GM20000 (cell line): ENCODE measurements around the gene KIF4A.
"Not testable (repeated sequence)": the region's sequence is repeated elsewhere in the genome, so short reads cannot be mapped to it uniquely, and the experiment has no call there.

ENCODE experiments used
- DNase-seq: peaks from one replicate; pipeline ENCODE4 v3.0.0; 2012; ENCODE audit warnings: low spot score
- TF ChIP-seq, protein P1 (sequence below): IDR thresholded peaks from 2 replicates; pipeline ENCODE4 v1.5.1; 2012; ENCODE audit warnings: mild to moderate bottlenecking, control low read depth; ENCODE audit errors: extremely low read depth, missing control alignments

KIF4A gene

DNA sequence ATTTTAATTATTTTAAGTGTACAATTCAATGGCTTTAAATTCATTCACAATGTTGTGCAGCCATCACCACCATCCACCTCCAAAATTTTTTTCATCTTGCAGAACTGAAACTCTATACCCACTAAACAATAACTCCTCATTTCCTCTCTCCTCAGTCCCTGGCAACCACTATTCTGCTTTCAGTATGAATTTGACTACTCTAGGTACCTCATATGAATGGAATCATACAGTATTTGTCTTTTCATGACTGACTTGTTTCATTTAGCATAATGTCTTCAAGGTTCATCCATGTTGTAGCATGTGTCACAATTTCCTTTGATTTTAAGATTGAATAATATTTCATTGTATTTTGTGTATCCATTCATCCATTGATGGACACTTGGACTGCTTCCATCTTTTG lies 46.9 kb downstream of the KIF4A start:
- no peak for DNase-seq
- TF ChIP-seq, protein P1, sequence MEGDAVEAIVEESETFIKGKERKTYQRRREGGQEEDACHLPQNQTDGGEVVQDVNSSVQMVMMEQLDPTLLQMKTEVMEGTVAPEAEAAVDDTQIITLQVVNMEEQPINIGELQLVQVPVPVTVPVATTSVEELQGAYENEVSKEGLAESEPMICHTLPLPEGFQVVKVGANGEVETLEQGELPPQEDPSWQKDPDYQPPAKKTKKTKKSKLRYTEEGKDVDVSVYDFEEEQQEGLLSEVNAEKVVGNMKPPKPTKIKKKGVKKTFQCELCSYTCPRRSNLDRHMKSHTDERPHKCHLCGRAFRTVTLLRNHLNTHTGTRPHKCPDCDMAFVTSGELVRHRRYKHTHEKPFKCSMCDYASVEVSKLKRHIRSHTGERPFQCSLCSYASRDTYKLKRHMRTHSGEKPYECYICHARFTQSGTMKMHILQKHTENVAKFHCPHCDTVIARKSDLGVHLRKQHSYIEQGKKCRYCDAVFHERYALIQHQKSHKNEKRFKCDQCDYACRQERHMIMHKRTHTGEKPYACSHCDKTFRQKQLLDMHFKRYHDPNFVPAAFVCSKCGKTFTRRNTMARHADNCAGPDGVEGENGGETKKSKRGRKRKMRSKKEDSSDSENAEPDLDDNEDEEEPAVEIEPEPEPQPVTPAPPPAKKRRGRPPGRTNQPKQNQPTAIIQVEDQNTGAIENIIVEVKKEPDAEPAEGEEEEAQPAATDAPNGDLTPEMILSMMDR = no peak

DNA sequence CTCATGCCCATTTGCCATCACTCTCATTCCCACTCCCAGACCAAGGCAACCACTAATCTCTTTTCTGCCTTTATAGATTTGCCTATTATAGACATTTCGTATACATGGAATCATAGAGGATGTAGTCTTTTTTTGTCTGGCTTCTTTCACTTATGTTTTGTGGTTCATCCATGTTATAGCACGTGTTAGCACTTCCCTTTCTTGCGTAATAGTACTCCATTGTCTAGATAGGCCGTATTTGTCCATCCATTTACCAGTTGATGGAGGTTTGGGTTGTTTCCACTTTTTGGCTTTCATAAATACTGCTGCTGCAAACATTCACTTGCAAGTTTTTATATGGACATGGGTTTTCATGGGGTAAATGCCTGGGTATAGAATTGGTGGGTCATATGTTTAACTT lies 48.4 kb downstream of the KIF4A start:
- TF ChIP-seq, protein P1 = no peak
- no peak for DNase-seq

DNA sequence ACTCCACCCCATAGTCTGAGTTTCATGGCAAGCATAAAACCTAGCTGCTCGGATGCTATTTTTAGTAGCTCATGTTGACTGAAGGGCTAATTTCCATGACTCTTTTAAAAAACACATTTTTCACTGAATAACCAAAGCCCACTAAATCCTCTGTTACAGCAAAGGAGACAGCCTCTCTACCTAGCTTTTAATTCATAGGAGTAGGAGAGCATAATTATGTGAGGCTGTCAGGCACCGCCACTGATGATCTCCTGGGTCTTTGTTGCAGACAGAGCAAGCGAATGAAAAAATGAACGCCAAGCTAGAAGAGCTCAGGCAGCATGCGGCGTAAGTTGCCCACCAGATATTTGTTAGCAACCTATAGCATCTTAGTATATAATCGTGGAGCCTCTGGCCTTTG lies 53.5 kb downstream of the KIF4A start:
- no peak for DNase-seq
- TF ChIP-seq, protein P1 = no peak

DNA sequence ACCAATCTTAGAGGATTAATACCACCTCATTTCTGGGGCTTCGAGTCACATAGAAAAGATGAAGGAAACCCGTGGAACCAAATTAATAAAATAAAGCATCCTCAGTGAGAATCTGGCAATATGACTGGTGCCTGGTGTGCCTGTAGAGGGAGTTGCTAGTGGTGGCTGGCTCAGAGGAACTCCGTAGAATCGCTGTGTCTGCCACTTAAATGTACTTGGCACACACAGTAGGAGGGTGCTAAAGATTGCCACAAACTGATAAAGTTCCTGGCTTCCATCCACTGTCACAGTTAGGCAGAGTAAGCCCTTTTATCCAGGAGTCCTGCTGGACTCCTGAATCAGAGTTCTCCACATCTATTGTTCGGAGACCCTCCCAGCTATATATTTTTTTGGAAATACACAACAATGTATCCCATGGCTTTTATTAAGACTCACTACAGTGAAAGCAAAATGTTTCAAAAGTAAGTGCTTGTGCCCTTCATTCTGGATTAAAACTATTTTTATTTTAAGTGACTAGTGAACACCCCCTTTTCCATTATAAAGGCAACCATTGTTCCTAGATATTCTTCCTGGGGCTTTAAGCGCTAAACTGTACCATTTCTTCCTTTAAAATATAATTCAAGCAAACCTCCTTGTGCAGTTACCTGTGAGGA lies 56.6 kb downstream of the KIF4A start:
- no peak for DNase-seq
- TF ChIP-seq, protein P1 = no peak

DNA sequence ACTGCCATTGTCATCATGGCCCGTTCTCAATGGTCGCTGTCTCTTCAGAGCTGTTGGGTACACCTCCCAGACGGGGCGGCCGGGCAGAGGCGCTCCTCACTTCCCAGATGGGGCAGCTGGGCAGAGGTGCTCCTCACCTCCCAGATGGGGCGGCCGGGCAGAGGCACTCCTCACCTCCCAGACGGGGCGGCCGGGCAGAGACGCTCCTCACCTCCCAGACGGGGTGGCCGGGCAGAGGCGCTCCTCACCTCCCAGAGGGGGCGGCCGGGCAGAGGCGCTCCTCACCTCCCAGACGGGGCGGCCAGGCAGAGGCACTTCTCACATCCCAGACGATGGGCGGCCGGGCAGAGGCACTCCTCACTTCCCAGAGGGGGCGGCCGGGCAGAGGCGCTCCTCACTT lies 58.9 kb downstream of the KIF4A start:
- not testable (repeated sequence) for DNase-seq

DNA sequence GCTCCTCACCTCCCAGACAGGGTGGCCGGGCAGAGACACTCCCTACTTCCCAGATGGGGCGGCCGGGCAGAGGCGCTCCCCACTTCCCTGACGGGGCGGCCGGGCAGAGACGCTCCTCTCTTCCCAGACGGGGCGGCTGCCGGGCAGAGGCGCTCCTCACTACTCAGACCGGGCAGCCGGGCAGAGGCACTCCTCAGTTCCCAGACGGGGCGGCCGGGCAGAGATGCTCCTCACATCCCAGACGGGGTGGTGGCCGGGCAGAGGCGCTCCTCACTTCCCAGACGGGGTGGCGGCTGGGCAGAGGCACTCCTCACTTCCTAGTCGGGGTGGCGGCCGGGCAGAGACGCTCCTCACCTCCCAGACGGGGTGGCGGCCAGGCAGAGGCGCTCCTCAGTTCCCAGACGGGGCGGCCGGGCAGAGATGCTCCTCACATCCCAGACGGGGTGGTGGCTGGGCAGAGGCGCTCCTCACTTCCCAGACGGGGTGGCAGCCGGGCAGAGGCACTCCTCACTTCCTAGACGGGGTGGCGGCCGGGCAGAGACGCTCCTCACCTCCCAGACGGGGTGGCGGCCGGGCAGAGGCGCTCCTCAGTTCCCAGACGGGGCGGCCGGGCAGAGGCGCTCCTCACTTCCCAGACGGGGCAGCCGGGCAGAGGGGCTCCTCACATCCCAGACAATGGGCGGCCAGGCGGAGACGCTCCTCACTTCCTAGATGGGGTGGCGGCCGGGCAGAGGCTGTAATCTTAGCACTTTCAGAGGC lies 59.6 kb downstream of the KIF4A start:
- DNase-seq = not testable (repeated sequence)

DNA sequence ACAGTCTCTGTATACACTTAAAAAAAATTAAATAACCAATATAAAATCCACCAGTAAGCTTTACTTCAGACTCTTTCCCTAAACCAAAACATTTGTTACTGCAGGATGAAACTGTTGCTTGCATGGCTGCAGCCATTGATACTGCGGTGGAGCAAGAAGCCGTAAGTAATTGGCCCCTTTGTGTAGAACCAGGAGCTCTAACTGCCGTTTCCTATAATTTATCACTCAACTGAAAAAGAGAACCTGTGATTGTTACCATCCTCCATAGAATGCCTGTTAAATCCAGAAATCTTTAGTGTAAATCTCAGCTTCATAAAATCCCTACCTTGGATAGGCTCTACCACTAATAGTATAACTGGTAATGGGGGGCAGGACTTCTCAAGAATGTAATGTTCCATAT lies 62.6 kb downstream of the KIF4A start:
- TF ChIP-seq, protein P1 = no peak
- DNase-seq = no peak

DNA sequence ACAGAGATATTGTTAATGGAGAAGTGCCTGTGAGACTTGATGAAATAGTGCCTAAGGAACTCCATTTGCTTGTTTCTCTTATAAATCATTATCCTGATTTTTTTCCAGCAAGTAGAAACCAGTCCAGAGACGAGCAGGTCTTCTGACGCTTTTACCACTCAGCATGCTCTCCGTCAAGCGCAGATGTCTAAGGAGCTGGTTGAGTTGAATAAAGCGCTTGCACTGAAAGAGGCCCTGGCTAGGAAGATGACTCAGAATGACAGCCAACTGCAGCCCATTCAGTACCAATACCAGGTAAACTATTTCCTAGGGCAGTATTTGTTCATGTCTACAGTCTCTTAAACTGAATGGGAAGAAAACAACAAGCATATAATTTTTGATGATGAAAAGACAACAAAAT lies 63.6 kb downstream of the KIF4A start:
- no peak for DNase-seq

More for the DNA sequence above, 63.6 kb downstream of the KIF4A start:
- TF ChIP-seq, protein P1 = no peak
